Fibroblast of villous mesenchyme (primary cell): Measurements from ENCODE around the gene CTNNA3. TPM values are rescaled to one million over a fixed set of nuclear protein-coding genes. Genes with fewer than 3 reads are reported as not detected.

Experiments
- DNase-seq: peaks from one replicate; pipeline ENCODE4 v3.0.0-alpha.2; 2010; ENCODE audit warnings: low read depth
- H3K4me3 ChIP-seq: 2 replicates; pipeline ENCODE4 v1.5.1; 2011; ENCODE audit warnings: low read depth, mild to moderate bottlenecking, low read length
- total RNA-seq: library from RNA; depleted of rRNA; stranded (reverse); fragments of >200 nt; gene quantifications from 2 replicates; pipeline ENCODE4 v1.2.3, GENCODE V29; 2012
- TF ChIP-seq, protein P1 (sequence below): IDR thresholded peaks from 2 replicates; pipeline ENCODE4 v1.5.1; 2012; ENCODE audit warnings: low read depth, mild to moderate bottlenecking, low read length; ENCODE audit not compliant: insufficient read depth

Gene CTNNA3
- total RNA-seq, 1 donor = not detected

DNA sequence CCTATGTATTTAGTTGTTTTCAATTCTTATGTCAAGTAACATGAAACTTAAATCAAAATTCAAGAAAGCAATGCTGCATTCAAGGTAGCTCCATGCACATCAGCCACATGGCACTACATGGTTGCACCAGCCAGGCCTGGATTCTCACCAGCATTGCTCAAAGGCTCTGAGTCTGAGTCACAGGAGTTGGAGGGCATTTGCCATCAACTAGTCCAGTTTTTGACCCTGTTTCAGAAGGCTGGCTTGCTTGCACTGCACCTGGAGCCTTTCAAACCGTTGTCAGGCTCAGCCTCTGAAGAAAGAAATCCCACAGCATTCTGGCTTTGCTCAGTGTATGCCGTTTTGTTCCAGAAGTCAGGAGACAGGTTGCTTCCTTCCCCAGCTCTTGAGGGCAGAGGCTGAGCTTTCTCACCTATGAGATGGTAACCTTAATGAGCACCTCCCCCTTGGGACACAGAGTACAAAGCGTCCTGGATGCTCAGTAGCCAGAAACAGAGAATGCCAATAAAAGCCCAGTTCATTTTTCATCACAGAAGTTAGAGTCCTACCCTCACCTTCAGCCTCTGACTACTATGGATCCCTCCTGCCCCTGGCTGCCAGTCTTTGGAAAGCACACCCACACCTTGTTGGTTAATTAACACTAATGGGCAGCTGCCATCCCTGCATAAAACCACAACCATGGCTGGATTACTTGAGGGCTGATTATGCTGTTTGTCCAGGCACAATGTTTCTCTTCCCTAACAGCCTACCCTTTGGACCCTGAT, 1058.5 kb downstream of the CTNNA3 start:
- TF ChIP-seq, protein P1, sequence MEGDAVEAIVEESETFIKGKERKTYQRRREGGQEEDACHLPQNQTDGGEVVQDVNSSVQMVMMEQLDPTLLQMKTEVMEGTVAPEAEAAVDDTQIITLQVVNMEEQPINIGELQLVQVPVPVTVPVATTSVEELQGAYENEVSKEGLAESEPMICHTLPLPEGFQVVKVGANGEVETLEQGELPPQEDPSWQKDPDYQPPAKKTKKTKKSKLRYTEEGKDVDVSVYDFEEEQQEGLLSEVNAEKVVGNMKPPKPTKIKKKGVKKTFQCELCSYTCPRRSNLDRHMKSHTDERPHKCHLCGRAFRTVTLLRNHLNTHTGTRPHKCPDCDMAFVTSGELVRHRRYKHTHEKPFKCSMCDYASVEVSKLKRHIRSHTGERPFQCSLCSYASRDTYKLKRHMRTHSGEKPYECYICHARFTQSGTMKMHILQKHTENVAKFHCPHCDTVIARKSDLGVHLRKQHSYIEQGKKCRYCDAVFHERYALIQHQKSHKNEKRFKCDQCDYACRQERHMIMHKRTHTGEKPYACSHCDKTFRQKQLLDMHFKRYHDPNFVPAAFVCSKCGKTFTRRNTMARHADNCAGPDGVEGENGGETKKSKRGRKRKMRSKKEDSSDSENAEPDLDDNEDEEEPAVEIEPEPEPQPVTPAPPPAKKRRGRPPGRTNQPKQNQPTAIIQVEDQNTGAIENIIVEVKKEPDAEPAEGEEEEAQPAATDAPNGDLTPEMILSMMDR = no peak
- DNase-seq = no peak
- no peak overlapping the region for H3K4me3 ChIP-seq

DNA sequence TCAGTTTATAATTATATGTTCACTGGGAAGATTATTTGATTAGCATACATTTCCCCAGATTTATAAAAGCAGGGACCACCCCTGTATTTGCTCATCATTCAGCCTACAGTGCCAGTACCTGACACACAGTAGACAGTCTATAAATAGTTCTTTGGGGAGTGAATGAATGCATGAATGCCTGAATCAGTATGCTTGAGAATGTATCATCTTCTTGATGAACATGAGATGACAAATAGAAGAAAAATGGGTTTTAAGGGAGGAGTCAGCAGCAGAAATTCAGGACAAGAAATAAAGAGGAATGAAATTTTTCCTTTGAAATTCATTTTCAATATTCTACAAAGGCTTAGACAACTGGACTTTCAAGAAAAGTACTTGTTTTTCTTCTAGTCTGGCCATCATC, 1066.0 kb downstream of the CTNNA3 start:
- TF ChIP-seq, protein P1 = no peak
- DNase-seq = no peak
- H3K4me3 ChIP-seq = no peak overlapping the region

DNA sequence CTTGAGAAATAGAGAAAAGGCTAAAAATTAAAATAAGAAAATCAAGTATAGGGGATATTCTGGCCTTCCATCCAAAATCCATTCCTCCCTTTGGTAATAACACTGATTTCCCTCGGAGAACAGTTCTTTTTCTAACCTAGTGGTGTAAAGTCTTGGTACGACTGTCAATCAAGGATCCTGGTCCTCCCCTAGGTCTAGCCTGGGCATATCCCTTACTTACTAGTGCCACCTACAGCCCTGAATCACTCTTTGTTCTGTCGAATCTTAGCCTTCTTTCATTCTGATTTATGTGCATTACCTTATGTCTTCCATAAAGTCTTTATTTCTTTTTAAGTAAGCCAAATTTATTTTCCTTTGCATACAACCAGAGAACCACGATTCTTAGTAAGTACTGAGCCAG, 1068.8 kb downstream of the CTNNA3 start:
- no peak overlapping the region for H3K4me3 ChIP-seq
- no peak for DNase-seq
- TF ChIP-seq, protein P1 = no peak

DNA sequence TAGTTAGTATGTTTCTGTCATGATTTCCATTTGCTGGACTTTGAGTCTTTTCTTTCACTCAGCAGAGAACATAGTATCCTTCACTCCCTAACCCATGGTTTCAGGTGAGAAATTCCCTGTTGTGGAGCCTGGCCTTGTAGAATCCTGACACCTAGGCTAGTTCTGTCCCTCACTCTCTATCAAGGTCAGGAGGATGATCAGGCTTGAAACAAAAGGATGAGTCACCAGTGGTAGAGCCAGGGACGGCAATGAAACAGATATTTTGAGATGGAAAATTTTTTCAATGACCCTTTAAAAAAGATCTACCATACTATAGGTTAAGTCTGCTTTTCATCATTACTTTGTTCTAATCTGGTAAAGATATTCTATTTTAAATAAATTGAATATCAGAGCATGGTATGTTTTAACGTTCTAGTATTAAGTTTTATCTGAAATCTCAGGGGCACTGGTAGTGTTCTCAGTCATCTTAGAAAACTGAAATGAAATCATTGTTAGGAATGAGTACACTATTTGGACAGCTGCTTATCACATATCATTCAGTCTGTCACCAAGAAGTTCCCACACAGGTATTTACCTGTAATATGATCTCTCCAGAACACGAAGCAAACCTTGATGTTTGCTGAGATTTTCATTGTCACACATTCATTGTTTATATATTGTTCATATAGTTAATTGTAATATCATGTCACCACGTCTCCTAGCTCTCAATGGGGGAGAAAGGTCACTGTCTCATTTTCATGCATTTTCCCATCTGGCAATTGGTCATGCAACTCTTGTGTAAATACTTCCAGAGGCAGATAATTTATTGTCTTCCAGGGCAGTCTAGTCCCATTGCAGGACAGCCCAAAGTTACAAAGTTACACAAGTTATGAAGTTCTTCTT, 1070.0 kb downstream of the CTNNA3 start:
- no peak overlapping the region for H3K4me3 ChIP-seq
- DNase-seq = no peak
- TF ChIP-seq, protein P1 = no peak

DNA sequence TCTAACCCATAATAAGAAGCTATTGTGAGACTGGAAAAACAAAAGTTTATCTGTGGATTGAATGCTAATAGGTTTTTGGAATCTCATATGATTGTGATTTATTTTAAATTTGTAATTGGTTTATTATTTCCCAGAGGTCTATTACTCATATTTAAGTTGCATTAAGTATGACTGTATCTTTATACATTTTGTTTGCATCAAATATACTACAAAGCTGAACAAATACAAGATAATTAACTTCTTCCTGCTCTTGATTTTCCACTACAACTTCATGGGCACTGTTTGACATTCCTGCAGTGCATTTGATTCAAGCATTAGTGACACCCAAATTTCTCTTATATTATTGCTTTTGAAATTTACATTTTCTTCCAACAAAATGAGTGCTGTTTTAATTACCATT, 1073.9 kb downstream of the CTNNA3 start:
- no peak for DNase-seq
- H3K4me3 ChIP-seq = no peak overlapping the region
- TF ChIP-seq, protein P1 = no peak

DNA sequence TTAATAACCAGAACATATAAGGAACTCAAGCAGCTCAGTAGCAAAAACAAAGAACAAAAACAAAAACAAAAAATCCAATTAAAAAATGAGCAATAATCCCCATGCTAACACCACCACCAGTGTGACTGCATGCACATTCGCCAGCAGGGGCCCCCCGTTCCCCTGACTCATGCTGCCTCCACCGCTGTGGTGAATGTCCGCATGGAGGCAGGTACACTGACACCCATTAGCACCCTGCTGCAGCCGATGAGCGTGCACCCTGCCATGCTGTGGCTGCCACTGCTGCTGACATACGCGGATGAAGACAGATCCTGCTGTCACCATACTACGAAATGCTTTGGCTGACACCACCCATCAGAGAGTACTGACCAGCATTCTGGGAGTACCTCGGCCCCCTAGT, 1091.8 kb downstream of the CTNNA3 start:
- H3K4me3 ChIP-seq = no peak overlapping the region
- TF ChIP-seq, protein P1 = no peak
- no peak for DNase-seq
